Neural cell (in vitro differentiated cells): ENCODE measurements around the gene OR51S1. TPM values are rescaled to one million over a fixed set of nuclear protein-coding genes. Genes with fewer than 3 reads are reported as not detected.

Source experiments
- H2AFZ ChIP-seq: fragments of 200-600, 300-800 bp; sonication (generic), shearing (Covaris generic); 2 replicates; pipeline ENCODE4 v1.6.0; 2014; ENCODE audit warnings: low read depth, mild to moderate bottlenecking, antibody characterized with exemption, low read length, moderate library complexity
- H3F3A ChIP-seq: fragments of 200-600 bp; shearing (Covaris generic); 2 replicates; pipeline ENCODE4 v1.6.1; 2016; ENCODE audit warnings: mild to moderate bottlenecking, moderate library complexity, mixed read lengths, antibody characterized with exemption, low read length; ENCODE audit not compliant: insufficient read depth, poor library complexity, severe bottlenecking
- H3K27ac ChIP-seq: fragments of 200-600, 300-800 bp; sonication (generic), shearing (Covaris generic); 2 replicates; pipeline ENCODE4 v1.5.1; 2014; ENCODE audit warnings: mild to moderate bottlenecking, low read length, moderate library complexity
- H3K27me3 ChIP-seq: fragments of 300-800, 200-600 bp; sonication (generic), shearing (Covaris generic); 2 replicates; pipeline ENCODE4 v1.6.0; 2014; ENCODE audit warnings: mild to moderate bottlenecking, low read depth, low read length, moderate library complexity; ENCODE audit not compliant: insufficient read depth
- H3K36me3 ChIP-seq: fragments of 300-800, 200-600 bp; sonication (generic), shearing (Covaris generic); 2 replicates; pipeline ENCODE4 v1.5.1; 2014; ENCODE audit warnings: mild to moderate bottlenecking, antibody characterized with exemption, low read length, moderate library complexity; ENCODE audit not compliant: insufficient read depth
- H3K4me2 ChIP-seq: fragments of 300-800, 200-600 bp; sonication (generic), shearing (Covaris generic); 2 replicates; pipeline ENCODE4 v1.6.0; 2014; ENCODE audit warnings: mild to moderate bottlenecking, low read length
- H3K4me3 ChIP-seq: fragments of 300-800, 200-600 bp; sonication (generic), shearing (Covaris generic); 2 replicates; pipeline ENCODE4 v1.5.1; 2014; ENCODE audit warnings: mild to moderate bottlenecking, low read length, moderate library complexity
- H3K79me2 ChIP-seq: fragments of 200-600 bp; shearing (Covaris generic); replicated peaks from 2 replicates; pipeline ENCODE4 v1.6.0; 2014; ENCODE audit warnings: mild to moderate bottlenecking, low read length, moderate library complexity; ENCODE audit not compliant: insufficient read depth
- H3K9ac ChIP-seq: fragments of 300-800, 200-600 bp; sonication (generic), shearing (Covaris generic); 2 replicates; pipeline ENCODE4 v1.6.1; 2016; ENCODE audit warnings: mild to moderate bottlenecking, low read length, mixed read lengths
- H3K9me2 ChIP-seq: fragments of 200-600 bp; shearing (Covaris generic); 2 replicates; pipeline ENCODE4 v1.6.1; 2016; ENCODE audit warnings: mild to moderate bottlenecking, low read length, mixed read lengths; ENCODE audit not compliant: insufficient read depth
- H3K9me3 ChIP-seq: fragments of 200-600, 300-800 bp; sonication (generic), shearing (Covaris generic); 2 replicates; pipeline ENCODE4 v1.6.1; 2016; ENCODE audit warnings: mild to moderate bottlenecking, mixed run types, low read length, moderate library complexity, mixed read lengths
- H4K20me1 ChIP-seq: fragments of 200-600 bp; shearing (Covaris generic); 2 replicates; pipeline ENCODE4 v1.6.1; 2016; ENCODE audit warnings: mild to moderate bottlenecking, mixed run types; ENCODE audit not compliant: insufficient read depth
- EP300 ChIP-seq: fragments of 450-650 bp; conservative IDR thresholded peaks from 2 replicates; pipeline ENCODE4 v1.6.1; 2014; ENCODE audit warnings: antibody characterized with exemption, mild to moderate bottlenecking, moderate library complexity; ENCODE audit not compliant: poor library complexity, severe bottlenecking
- EZH2 ChIP-seq: fragments of 200-600, 300-800 bp; shearing (Covaris generic), sonication (generic); IDR thresholded peaks from 2 replicates; pipeline ENCODE4 v1.6.1; 2014; ENCODE audit warnings: antibody characterized with exemption, low read length, borderline replicate concordance, mild to moderate bottlenecking; ENCODE audit not compliant: insufficient read depth, poor library complexity, severe bottlenecking
- MXI1 ChIP-seq: fragments of 450-650 bp; conservative IDR thresholded peaks from 2 replicates; pipeline ENCODE4 v1.6.1; 2014; ENCODE audit warnings: antibody characterized with exemption, mild to moderate bottlenecking; ENCODE audit not compliant: poor library complexity, severe bottlenecking
- POLR2AphosphoS5 ChIP-seq: IDR thresholded peaks from 2 replicates; pipeline ENCODE4 v1.6.1; 2012
- RAD21 ChIP-seq: fragments of 450-650 bp; conservative IDR thresholded peaks from 2 replicates; pipeline ENCODE4 v1.6.1; 2014; ENCODE audit warnings: antibody characterized with exemption, mild to moderate bottlenecking, moderate library complexity
- SMC3 ChIP-seq: fragments of 450-650 bp; conservative IDR thresholded peaks from 2 replicates; pipeline ENCODE4 v1.6.1; 2014; ENCODE audit warnings: antibody characterized with exemption, mild to moderate bottlenecking, moderate library complexity; ENCODE audit not compliant: poor library complexity
- TAF1 ChIP-seq: IDR thresholded peaks from 2 replicates; pipeline ENCODE4 v1.6.1; 2012; ENCODE audit warnings: low read depth
- polyA plus RNA-seq: library from polyadenylated mRNA; depleted of rRNA; stranded (reverse); fragments of >200 nt; gene quantifications from 2 replicates; pipeline ENCODE4 v1.2.3, GENCODE V29; 2014
- TF ChIP-seq, protein P1 (sequence below): fragments of 450-650 bp; IDR thresholded peaks from 2 replicates; pipeline ENCODE4 v1.5.1; 2014; ENCODE audit warnings: antibody characterized with exemption, mild to moderate bottlenecking, moderate library complexity; ENCODE audit not compliant: poor library complexity, severe bottlenecking
- TF ChIP-seq, protein P2 (sequence below): IDR thresholded peaks from 2 replicates; pipeline ENCODE4 v1.6.1; 2012; ENCODE audit warnings: borderline replicate concordance

Gene OR51S1
- polyA plus RNA-seq, 1 donor from 2014 or later: not detected

DNA sequence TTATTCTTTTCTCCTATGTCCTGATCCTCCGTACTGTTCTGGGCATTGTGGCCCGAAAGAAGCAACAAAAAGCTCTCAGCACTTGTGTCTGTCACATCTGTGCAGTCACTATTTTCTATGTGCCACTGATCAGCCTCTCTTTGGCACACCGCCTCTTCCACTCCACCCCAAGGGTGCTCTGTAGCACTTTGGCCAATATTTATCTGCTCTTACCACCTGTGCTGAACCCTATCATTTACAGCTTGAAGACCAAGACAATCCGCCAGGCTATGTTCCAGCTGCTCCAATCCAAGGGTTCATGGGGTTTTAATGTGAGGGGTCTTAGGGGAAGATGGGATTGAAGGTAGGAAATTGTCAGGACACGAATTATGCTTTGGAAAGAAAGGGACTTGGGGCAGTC, 33.5 kb upstream of the OR51S1 start:
- no peaks in the 10 kb centered on the region for H3K79me2 ChIP-seq
- H3K27me3 ChIP-seq: no peaks in the 10 kb centered on the region
- H3K36me3 ChIP-seq: no peaks in the 10 kb centered on the region
- no peak overlapping the region for H3K4me3 ChIP-seq
- H2AFZ ChIP-seq: no peak overlapping the region
- H3K4me2 ChIP-seq: no peak overlapping the region
- TF ChIP-seq POLR2AphosphoS5: no peak
- no peak for TF ChIP-seq TAF1
- TF ChIP-seq RAD21: no peak
- TF ChIP-seq EZH2: no peak
- TF ChIP-seq, protein P1, sequence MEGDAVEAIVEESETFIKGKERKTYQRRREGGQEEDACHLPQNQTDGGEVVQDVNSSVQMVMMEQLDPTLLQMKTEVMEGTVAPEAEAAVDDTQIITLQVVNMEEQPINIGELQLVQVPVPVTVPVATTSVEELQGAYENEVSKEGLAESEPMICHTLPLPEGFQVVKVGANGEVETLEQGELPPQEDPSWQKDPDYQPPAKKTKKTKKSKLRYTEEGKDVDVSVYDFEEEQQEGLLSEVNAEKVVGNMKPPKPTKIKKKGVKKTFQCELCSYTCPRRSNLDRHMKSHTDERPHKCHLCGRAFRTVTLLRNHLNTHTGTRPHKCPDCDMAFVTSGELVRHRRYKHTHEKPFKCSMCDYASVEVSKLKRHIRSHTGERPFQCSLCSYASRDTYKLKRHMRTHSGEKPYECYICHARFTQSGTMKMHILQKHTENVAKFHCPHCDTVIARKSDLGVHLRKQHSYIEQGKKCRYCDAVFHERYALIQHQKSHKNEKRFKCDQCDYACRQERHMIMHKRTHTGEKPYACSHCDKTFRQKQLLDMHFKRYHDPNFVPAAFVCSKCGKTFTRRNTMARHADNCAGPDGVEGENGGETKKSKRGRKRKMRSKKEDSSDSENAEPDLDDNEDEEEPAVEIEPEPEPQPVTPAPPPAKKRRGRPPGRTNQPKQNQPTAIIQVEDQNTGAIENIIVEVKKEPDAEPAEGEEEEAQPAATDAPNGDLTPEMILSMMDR: no peak
- no peak for TF ChIP-seq EP300
- no peak for TF ChIP-seq SMC3
- TF ChIP-seq MXI1: no peak
- TF ChIP-seq, protein P2, sequence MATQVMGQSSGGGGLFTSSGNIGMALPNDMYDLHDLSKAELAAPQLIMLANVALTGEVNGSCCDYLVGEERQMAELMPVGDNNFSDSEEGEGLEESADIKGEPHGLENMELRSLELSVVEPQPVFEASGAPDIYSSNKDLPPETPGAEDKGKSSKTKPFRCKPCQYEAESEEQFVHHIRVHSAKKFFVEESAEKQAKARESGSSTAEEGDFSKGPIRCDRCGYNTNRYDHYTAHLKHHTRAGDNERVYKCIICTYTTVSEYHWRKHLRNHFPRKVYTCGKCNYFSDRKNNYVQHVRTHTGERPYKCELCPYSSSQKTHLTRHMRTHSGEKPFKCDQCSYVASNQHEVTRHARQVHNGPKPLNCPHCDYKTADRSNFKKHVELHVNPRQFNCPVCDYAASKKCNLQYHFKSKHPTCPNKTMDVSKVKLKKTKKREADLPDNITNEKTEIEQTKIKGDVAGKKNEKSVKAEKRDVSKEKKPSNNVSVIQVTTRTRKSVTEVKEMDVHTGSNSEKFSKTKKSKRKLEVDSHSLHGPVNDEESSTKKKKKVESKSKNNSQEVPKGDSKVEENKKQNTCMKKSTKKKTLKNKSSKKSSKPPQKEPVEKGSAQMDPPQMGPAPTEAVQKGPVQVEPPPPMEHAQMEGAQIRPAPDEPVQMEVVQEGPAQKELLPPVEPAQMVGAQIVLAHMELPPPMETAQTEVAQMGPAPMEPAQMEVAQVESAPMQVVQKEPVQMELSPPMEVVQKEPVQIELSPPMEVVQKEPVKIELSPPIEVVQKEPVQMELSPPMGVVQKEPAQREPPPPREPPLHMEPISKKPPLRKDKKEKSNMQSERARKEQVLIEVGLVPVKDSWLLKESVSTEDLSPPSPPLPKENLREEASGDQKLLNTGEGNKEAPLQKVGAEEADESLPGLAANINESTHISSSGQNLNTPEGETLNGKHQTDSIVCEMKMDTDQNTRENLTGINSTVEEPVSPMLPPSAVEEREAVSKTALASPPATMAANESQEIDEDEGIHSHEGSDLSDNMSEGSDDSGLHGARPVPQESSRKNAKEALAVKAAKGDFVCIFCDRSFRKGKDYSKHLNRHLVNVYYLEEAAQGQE: no peak
- H3F3A ChIP-seq: no peaks in the 10 kb centered on the region
- no peaks in the 10 kb centered on the region for H4K20me1 ChIP-seq
- H3K27ac ChIP-seq: no peak overlapping the region
- no peaks in the 10 kb centered on the region for H3K9me3 ChIP-seq
- no peaks in the 10 kb centered on the region for H3K9me2 ChIP-seq
- no peak overlapping the region for H3K9ac ChIP-seq

DNA sequence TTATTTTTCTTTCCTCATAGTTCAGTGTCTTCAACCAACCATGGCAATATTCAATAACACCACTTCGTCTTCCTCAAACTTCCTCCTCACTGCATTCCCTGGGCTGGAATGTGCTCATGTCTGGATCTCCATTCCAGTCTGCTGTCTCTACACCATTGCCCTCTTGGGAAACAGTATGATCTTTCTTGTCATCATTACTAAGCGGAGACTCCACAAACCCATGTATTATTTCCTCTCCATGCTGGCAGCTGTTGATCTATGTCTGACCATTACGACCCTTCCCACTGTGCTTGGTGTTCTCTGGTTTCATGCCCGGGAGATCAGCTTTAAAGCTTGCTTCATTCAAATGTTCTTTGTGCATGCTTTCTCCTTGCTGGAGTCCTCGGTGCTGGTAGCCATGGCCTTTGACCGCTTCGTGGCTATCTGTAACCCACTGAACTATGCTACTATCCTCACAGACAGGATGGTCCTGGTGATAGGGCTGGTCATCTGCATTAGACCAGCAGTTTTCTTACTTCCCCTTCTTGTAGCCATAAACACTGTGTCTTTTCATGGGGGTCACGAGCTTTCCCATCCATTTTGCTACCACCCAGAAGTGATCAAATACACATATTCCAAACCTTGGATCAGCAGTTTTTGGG, 33.0 kb upstream of the OR51S1 start, which contains the start of gene OR51T1:
TSS of gene OR51T1 (plus strand) at position 41 of the 641 bp plus-strand sequence. CDS start at position 41, 0 bp downstream.
- Histone ChIP-seq H3K36me3 (no peaks in the 10 kb centered on the region), H3K79me2 (no peaks in the 10 kb centered on the region), H3K4me3 (no peak within 1 kb of the TSS), H3K4me2 (no peak within 1 kb of the TSS), H3K9me2 (no peaks in the 10 kb centered on the region), H3K9me3 (no peaks in the 10 kb centered on the region), H3K27ac (no peak within 1 kb of the TSS), H3K27me3 (no peaks in the 10 kb centered on the region), H3F3A (no peaks in the 10 kb centered on the region), H4K20me1 (no peaks in the 10 kb centered on the region), H2AFZ (no peak within 1 kb of the TSS), H3K9ac (no peak within 1 kb of the TSS)
- TF ChIP-seq RAD21 (no peak), MXI1 (no peak)
